K562 (cell line): ENCODE measurements around the gene TNFRSF18. TPM values are rescaled to one million over a fixed set of nuclear protein-coding genes. Genes with fewer than 3 reads are reported as not detected.

ENCODE experiments used
- ATAC-seq: fragments of 200-7000 bp; cut with Tn5 transposase; 3 replicates; pipeline ENCODE4 v1.9.1; 2020; ENCODE audit warnings: moderate library complexity
- BruUV-seq: library from RNA; stranded (reverse); fragments of 400-500 nt; replicated peaks from 2 replicates; lab custom pipeline; 2021; lab: Mats Ljungman, UMichigan
- CTCF ChIA-PET: fragments of 300-600 bp; formaldehyde crosslinking; extraction: SDS; loops from one replicate; lab custom pipeline; 2021; ENCODE audit warnings: low intra/inter-chr PET ratio; lab: Yijun Ruan, JAX
- POLR2A ChIA-PET: fragments of 300-600, 350-650 bp; sonication (Branson Sonifier 250); formaldehyde crosslinking; extraction: SDS; loops from one replicate; lab custom pipeline; 2021; ENCODE audit warnings: antibody characterized with exemption, inconsistent platforms; lab: Yijun Ruan, JAX
- DNase-seq, 4 experiments: peaks; one replicate each; pipeline versions ENCODE4 v3.0.0 to v3.0.0-alpha.2; 2011 to 2018; ENCODE audit warnings: low spot score in 3 of 4, mixed read lengths in 3 of 4; ENCODE audit errors: extremely low read depth in 1 of 4
- FAIRE-seq: peaks from 2 replicates; lab custom pipeline; 2011; peaks lifted over from hg19 to GRCh38; lab: Jason Lieb, UNC
- H2AFZ ChIP-seq: 2 replicates; pipeline ENCODE4 v1.6.0; 2011; ENCODE audit warnings: low read depth, low read length, control low read depth, inconsistent platforms
- H3K27ac ChIP-seq: fragments of 200-600 bp; 3 replicates; pipeline ENCODE4 v1.8.0; 2011; ENCODE audit warnings: low read depth, mild to moderate bottlenecking, control low read depth, inconsistent platforms, low read length, moderate library complexity, mixed read lengths; ENCODE audit errors: extremely low read depth
- H3K27me3 ChIP-seq, 2 experiments: fragments of 300-600 bp in 1 of 2; 2 replicates in 1 of 2; 3 replicates in 1 of 2; pipeline versions ENCODE4 v1.6.0 to v1.8.0; 2011; ENCODE audit warnings: inconsistent platforms in 2 of 2, low read length in 2 of 2, mild to moderate bottlenecking in 1 of 2, mixed read lengths in 1 of 2, moderate library complexity in 1 of 2; ENCODE audit not compliant: control insufficient read depth in 2 of 2, insufficient read depth in 2 of 2
- H3K36me3 ChIP-seq: fragments of 300-600 bp; 3 replicates; pipeline ENCODE4 v1.8.0; 2011; ENCODE audit warnings: mild to moderate bottlenecking, low read length, inconsistent platforms; ENCODE audit not compliant: control insufficient read depth, insufficient read depth
- H3K4me1 ChIP-seq, 2 experiments: fragments of 200-600 bp in 1 of 2; replicated peaks in 1 of 2; 2 replicates in 1 of 2; 3 replicates in 1 of 2; pipeline versions ENCODE4 v1.5.1 to v1.8.0; 2011; ENCODE audit warnings: inconsistent platforms in 2 of 2, low read length in 2 of 2, mild to moderate bottlenecking in 1 of 2, mixed read lengths in 1 of 2, moderate library complexity in 1 of 2; ENCODE audit not compliant: control insufficient read depth in 2 of 2, insufficient read depth in 2 of 2
- H3K4me2 ChIP-seq: 2 replicates; pipeline ENCODE4 v1.6.1; 2011; ENCODE audit warnings: low read length, control low read depth, inconsistent platforms, mixed read lengths; ENCODE audit not compliant: insufficient read depth
- H3K4me3 ChIP-seq: fragments of 200-600 bp; sonication (generic), shearing (Covaris generic); 2 replicates; pipeline ENCODE4 v1.5.1; 2016; ENCODE audit warnings: control low read depth, inconsistent platforms
- H3K79me2 ChIP-seq: fragments of 200-600 bp; 3 replicates; pipeline ENCODE4 v1.8.0; 2011; ENCODE audit warnings: low read length, inconsistent platforms; ENCODE audit not compliant: control insufficient read depth, insufficient read depth
- H3K9ac ChIP-seq, 2 experiments: 2 replicates each; pipeline versions ENCODE4 v1.6.0 to v1.6.1; 2011; ENCODE audit warnings: low read depth in 2 of 2, low read length in 2 of 2, control low read depth in 1 of 2, inconsistent platforms in 1 of 2, mild to moderate bottlenecking in 1 of 2, mixed read lengths in 1 of 2; ENCODE audit not compliant: insufficient read depth in 1 of 2
- H3K9me1 ChIP-seq: one replicate; pipeline ENCODE4 v1.6.0; 2011; ENCODE audit warnings: inconsistent platforms, mild to moderate bottlenecking, low read length, moderate library complexity; ENCODE audit not compliant: control insufficient read depth, insufficient read depth
- H3K9me3 ChIP-seq: replicated peaks from 2 replicates; pipeline ENCODE4 v1.5.1; 2011; ENCODE audit warnings: low read depth, low read length, inconsistent platforms; ENCODE audit not compliant: control insufficient read depth, insufficient read depth
- H4K20me1 ChIP-seq: replicated peaks from 2 replicates; pipeline ENCODE4 v1.6.1; 2011; ENCODE audit warnings: low read length, inconsistent platforms, mixed read lengths; ENCODE audit not compliant: control insufficient read depth, insufficient read depth
- ATF7 ChIP-seq: fragments of 450-650 bp; IDR thresholded peaks from 2 replicates; pipeline ENCODE4 v1.7.1; 2014; ENCODE audit warnings: mild to moderate bottlenecking, moderate library complexity
- LCOR ChIP-seq: sonication (generic); formaldehyde crosslinking; IDR thresholded peaks from 2 replicates; pipeline ENCODE4 v1.8.0; 2022; ENCODE audit warnings: mild to moderate bottlenecking, missing genetic modification reagents
- MYNN ChIP-seq, 2 experiments: sonication (generic); formaldehyde crosslinking in 1 of 2; IDR thresholded peaks; 2 replicates each; pipeline versions ENCODE4 v1.5.0 to v1.6.1; 2016 to 2020; ENCODE audit warnings: antibody characterized with exemption in 1 of 2, missing genetic modification reagents in 1 of 2
- POLR2G ChIP-seq: fragments of 200-400 bp; formaldehyde crosslinking; IDR thresholded peaks from 2 replicates; pipeline ENCODE4 v1.6.1; 2017; ENCODE audit warnings: low read depth, mild to moderate bottlenecking, antibody characterized with exemption, low read length, moderate library complexity
- RBM22 ChIP-seq: fragments of 200-400 bp; formaldehyde crosslinking; IDR thresholded peaks from 2 replicates; pipeline ENCODE4 v1.6.1; 2018; ENCODE audit warnings: low read length, low read depth; ENCODE audit not compliant: poor library complexity, severe bottlenecking
- SAP30 ChIP-seq: fragments of 200-600 bp; sonication (generic); IDR thresholded peaks from 2 replicates; pipeline ENCODE4 v1.6.1; 2012; ENCODE audit warnings: borderline replicate concordance, low read depth, mild to moderate bottlenecking, moderate library complexity, low read length, control low read depth, inconsistent platforms; ENCODE audit not compliant: insufficient read depth, poor library complexity, severe bottlenecking
- THAP7 ChIP-seq: fragments of 250-450 bp; sonication (Bioruptor Pico); IDR thresholded peaks from 2 replicates; pipeline ENCODE4 v1.5.0; 2021
- WHSC1 ChIP-seq: IDR thresholded peaks from one replicate; pipeline ENCODE4 v1.6.1; 2012; ENCODE audit warnings: low read length, control low read depth, inconsistent platforms
- ZNF133 ChIP-seq: fragments of 250-450 bp; sonication (Bioruptor Pico); IDR thresholded peaks from 2 replicates; pipeline ENCODE4 v1.4.0; 2020; ENCODE audit warnings: mild to moderate bottlenecking
- ZNF143 ChIP-seq: sonication (generic); formaldehyde crosslinking; IDR thresholded peaks from 2 replicates; pipeline ENCODE4 v1.9.0; 2022; ENCODE audit warnings: mild to moderate bottlenecking, missing genetic modification reagents
- ZNF263 ChIP-seq: sonication (generic); formaldehyde crosslinking; IDR thresholded peaks from 2 replicates; pipeline ENCODE4 v1.8.0; 2022; ENCODE audit warnings: mild to moderate bottlenecking, missing genetic modification reagents, borderline replicate concordance
- WGBS: fragments of 100-300 bp; shearing (Covaris generic); methylation state at CpG from one replicate; pipeline ENCODE4 v1.1.6; 2016; ENCODE audit warnings: low coverage, mixed read lengths; ENCODE audit not compliant: insufficient coverage; ENCODE audit errors: missing lambda C conversion rate; 5-methylcytosine and 5-hydroxymethylcytosine counted together
- in situ Hi-C: fragments of 300-500 bp; cut with MboI; formaldehyde crosslinking; loops from 4 replicates; pipeline ENCODE4 v1.15.0; 2018; ENCODE audit warnings: inconsistent platforms, mixed read lengths
- intact Hi-C: fragments of 100-400 bp; cut with micrococcal nuclease; formaldehyde crosslinking; loops from 2 replicates; pipeline ENCODE4 v1.14.2; 2022
- polyA plus RNA-seq, 8 experiments: library from polyadenylated mRNA; depleted of rRNA in 4 of 8; stranded (reverse) in 5 of 8; unstranded in 3 of 8; fragments of >200 nt; fragmentation: Nextera tagmentation in 2 of 8; fragmentation: Illumina TruSeq in 1 of 8; extraction: Ambion mirVana in 2 of 8; extraction: Trizol in 1 of 8; gene quantifications; 2 replicates each; pipeline versions ENCODE4 v1.2.1 to v1.2.3, GENCODE V29; 2011 to 2014; ENCODE audit warnings: inconsistent platforms in 1 of 8, missing spikeins in 1 of 8
- total RNA-seq, 7 experiments: library from RNA; depleted of rRNA in 6 of 7; stranded (reverse); fragments of >200 nt in 6 of 7; fragmentation: Illumina TruSeq in 2 of 7; extraction: Trizol in 2 of 7; gene quantifications; 2 replicates each; pipeline versions ENCODE4 v1.2.1 to v1.2.3, GENCODE V29; 2011 to 2021; ENCODE audit warnings: low replicate concordance in 1 of 7

TNFRSF18 gene
- total and polyA plus RNA-seq, 9 of the 15 experiments (the other 6 are each of a cell fraction or from before 2014, with no cell fraction given) = 0.24 to 0.27 TPM; not detected in 7

- FAIRE-seq = no peak
Observed at GRCh38 chr1:1215881-1216605, 9.7 kb upstream of the TNFRSF18 start.

More at GRCh38 chr1:1215881-1216605, 9.7 kb upstream of the TNFRSF18 start:
- intact Hi-C loops (no loop called here), in situ Hi-C loops (no loop called here)
- Histone ChIP-seq H3K4me1 (peaks cover 0 to 79% of the 10 kb centered on the region in 2 experiments; a peak in 2 of 5 replicates), H3K9ac (no peak overlapping the region; a peak in 1 of 4 replicates), H3K4me3 (no peak overlapping the region), H3K9me1 (no peaks in the 10 kb centered on the region), H4K20me1 (no peaks in the 10 kb centered on the region; the same call in 1 of the 2 replicates), H3K9me3 (no peaks in the 10 kb centered on the region), H3K27ac (no peak overlapping the region), H3K36me3 (peaks cover 54% of the 10 kb centered on the region; the same call in 2 of the 3 replicates), H2AFZ (no peak overlapping the region), H3K79me2 (no peaks in the 10 kb centered on the region), H3K27me3 (no peaks in the 10 kb centered on the region), H3K4me2 (no peak overlapping the region)
- BruUV-seq = no TSS peak
- WGBS = 89% methylated on average over 19 of the region's 21 CpGs
- no peak for TF ChIP-seq LCOR
- TF ChIP-seq RBM22 = peak; percentile 59
- TF ChIP-seq ZNF143 = no peak
- TF ChIP-seq POLR2G = peak; percentile 74
- TF ChIP-seq ZNF263 (CRISPR knock-in tag) = no peak
- no peak for TF ChIP-seq WHSC1
- 0 out of 2 replicates have a peak, but pooled peaks have one; percentile 10 for TF ChIP-seq MYNN (IDR thresholded peaks at IDR 0.05)
- no peak for TF ChIP-seq MYNN (CRISPR knock-in tag; IDR thresholded peaks at IDR 0.05)
- no peak for TF ChIP-seq ZNF133 (CRISPR knock-in tag)
- TF ChIP-seq SAP30 = no peak
- no peak for TF ChIP-seq THAP7 (CRISPR knock-in tag)
- TF ChIP-seq ATF7 = no peak
- DNase-seq (no peak), ATAC-seq (peak; percentile 13)
- ChIA-PET POLR2A (interaction anchor here (0.6 to 2.0 kb wide), 4 partner anchors 10 to 42 kb away, joined by 3 to 7 read pairs (median 4); no protein-coding TSS in a partner anchor), CTCF (no interaction called here)
